NCI-H2107 (cell line): ENCODE measurements around the gene TSPAN5.

Experiments
- DNase-seq: peaks from one replicate; lab custom pipeline; 2025; lab: John Stamatoyannopoulos, UW

Gene TSPAN5

DNA sequence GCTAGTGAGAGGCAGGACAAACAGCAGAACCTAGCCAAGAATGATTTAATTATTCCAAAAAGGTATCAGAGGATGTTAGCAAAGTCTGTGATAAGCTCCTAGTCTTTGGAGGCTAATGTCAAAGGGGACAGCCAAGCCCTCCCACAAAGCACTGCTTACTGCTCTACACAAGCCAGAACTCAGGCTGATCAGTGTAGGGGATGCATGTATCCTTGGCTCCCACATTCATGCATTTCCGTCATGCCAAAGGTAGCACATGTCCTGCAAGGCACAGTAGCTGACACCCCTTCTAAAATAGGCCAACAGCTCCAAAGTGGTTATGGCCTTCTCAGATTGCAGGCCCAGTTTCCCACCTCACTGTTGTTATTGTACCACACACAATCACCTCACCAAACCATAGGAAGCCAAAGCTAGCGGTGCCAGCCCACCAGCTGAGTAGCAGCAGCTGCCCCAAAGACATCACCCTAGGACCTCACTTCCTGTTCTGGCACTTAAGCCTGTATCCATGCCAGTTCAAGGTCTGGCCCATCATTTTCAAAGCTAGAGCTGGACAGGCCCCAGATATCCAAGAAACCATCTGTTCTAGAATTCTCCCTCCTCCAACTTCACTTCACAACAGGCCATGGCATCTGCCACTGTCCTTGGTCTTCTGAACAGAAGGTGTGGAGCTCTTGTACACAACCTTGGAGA, 40.9 kb downstream of the TSPAN5 start:
- DNase-seq = no peak

- DNase-seq = no peak
These were observed 42.4 kb downstream of the TSPAN5 start for GRCh38 chr4:98615991-98616390.

DNA sequence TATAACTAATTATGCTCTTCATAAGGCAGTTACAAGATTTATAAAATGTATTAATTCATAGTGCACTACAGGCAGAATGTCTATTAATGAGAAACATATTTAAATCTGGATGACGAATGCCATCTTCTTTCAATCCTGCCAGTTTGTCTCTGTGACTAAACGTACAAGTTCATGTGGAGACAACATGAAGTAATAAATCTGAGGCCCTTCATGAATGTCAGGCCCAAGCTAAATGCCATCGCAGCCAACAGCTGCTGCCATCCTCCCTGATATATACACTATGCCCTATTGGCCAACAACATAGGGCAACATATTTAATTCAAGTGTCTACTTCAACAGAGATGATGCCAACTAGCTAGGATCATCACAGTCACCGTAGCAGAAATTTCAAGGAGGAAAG, 43.7 kb downstream of the TSPAN5 start:
- DNase-seq = no peak

DNA sequence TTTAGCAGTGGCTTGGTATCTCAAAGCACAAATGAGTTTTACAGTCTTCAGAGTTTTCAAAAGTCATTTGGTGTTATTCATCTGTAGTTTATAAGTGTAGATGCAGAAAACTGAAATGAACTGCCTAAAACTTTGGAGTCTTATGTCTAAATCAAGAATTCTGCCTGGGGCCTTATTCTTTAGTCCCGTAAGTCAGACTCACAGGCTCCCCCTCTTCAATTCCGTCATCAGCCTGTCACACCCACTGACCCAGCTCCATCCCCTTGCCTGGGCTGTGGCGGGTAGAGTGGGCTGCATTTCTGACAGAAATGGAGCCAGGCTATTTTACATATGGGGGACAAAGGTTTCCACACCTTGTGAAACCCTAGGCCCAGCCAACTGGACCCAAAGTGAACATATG, 44.3 kb downstream of the TSPAN5 start:
- no peak for DNase-seq

- no peak for DNase-seq
These were observed 44.8 kb downstream of the TSPAN5 start for GRCh38 chr4:98613453-98614075.

DNA sequence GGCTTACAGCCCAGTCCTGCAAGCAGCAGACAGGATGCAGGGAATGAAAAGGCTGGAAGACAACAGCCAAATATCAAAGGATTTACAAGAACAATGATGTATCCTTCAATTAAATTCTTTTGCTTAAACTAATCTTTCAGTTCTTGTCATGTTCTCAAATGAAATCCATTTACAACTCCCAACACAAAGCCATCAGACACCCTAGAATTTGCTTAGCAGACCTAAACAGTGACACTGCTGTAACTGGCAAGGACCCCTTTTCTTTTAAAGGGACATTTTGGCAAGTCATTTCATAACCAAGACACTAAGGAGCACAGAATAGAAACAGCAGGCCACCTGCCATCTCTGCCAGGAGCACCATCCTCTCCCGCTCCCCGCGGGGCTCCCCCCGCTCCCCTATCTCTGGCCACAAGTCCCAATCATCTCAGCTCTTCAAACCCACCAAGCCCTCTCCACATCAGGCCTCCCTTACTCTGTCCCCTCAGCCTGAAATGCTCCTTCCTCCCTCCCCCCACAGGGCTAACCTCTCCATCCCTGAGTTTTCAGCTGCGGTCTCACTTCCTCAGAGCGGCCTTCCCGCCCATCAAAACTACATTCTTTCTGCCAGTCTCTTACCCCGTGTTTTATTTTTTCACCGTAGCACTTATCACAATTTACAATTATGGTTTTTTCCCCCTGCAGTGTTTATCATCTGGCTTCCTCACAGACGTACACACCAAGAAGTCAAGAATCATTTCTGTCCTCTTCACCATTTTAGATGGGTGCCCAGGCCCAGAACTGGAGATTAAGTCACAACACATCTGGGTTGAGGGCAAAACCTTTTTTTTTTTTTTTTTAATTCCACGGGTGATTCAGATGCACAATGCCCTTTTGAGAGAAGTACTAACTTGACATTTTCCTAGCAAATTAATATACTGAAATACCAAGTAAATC, 45.8 kb downstream of the TSPAN5 start:
- DNase-seq = no peak

DNA sequence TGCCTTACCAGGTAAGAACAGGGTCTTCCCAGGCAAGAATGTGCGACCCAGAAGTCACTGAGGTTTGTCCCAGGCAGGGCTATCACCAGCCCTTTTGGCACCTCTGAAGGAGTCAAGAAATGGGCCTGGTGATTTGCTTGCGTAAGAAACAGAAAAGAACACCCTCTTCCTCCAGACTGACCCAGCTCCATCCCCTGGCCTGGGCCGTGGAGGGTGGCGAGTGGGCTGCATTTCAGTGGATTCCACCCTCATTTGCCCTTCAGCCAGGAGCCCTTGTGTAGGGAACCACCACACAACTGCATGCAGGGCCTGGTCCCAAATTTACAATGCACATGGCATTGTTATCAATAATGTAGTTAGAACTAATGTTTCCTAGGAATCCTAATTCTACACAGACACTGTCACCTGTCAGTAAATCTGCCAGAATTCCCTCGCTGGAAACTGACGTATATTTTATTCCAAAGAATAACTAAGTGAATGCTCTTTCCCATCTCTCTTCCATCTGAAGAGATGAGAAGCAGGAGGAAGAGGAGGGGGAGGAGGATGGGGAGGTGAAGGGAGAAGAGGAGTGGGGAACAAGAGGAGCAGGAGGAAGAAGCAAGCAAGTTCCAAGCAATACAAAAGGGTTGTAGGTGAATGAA, 46.6 kb downstream of the TSPAN5 start:
- no peak for DNase-seq

DNA sequence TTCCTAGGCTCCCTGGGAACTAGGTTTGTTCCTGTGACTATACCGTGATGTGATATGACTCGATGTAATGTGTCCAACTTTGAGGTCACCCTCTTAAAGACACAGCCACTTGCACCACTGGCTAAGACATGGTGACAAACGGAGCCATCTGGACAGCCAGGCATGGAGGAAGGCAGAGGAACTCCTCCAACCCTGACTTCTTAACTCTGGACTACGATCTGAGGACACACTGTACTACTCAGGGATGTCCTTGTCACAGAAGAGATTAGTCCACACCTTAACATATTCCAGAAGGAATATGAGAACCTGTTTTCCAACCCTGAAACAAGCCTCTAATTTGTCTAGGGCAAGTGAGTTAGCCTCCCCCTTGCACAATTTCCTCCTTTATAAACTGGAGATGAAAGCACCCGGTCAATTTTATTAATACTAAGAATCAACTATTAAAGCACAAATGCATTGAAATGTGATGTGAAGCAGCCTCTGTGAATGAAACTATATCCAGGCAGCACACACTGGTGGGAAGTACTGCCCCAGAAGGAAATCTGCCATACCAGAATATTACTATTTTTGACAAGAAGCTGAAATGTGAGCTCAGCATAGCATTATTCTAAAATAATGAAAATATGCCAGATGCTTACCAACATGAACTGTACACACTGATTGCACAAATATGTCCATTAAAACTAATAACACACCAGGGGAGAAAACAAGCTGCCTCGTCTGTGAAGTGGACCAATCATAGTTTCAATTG, 47.3 kb downstream of the TSPAN5 start:
- DNase-seq = no peak

DNA sequence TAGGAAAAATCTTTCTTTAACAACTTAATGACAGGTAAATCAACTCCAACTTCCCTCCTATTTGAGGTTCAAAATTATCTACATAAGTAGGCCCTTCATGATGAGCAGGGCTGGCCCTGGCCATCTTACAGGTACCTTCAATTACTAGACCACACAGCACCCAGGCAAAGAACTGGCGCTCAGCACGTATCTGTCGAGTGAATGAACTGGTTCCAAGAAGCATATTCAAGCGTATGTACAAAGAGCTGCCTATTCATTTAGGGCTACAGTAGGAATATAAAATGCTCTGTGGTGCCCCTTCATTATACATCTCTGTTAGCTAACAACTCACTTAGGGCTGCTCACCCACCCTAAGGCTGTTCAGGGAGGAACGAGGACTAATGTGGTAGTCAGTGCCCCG, 48.0 kb downstream of the TSPAN5 start:
- no peak for DNase-seq

DNA sequence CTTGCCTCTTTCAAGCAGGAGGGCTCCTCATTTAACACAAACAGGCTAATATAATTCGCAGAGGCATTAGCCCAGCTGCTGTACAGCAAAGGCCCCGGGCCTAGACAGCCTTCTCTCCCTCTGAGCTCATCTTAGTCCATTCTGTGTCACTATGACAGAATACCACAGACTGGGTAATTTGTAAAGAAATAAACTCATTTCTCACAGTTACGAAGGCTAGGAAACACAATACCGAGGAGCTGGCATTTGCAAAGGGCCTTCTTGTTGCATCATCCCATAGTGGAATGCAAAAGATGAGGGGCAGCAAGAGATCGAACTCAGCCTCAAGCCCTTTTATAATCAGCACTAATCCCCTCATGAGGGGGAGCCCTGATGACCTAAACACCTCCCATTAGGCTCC, 48.5 kb downstream of the TSPAN5 start:
- no peak for DNase-seq

GRCh38 chr4:98608356-98608755, 50.1 kb downstream of the TSPAN5 start:
- no peak for DNase-seq

DNA sequence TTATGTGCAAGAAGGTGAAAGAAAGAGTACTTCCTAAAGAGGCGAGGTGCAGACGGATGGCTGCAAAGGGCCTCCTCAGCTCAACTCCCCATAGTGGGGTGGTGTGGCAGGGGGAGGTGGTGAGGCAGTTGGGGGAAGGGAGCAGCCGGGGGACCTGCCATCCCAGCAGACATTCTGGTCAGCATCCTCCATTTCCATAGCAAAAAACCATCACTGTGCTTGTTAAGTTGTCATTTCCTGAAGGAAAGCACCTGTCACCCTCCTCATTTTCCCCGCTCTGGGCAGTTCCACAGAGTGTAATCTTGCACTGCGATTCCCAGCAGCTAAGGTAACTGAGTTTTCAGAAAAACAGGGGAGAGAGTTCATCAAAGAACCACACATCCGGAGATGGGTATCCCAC, 51.5 kb downstream of the TSPAN5 start:
- DNase-seq = no peak

- no peak for DNase-seq
These were observed 53.2 kb downstream of the TSPAN5 start for GRCh38 chr4:98605216-98605615.

- DNase-seq = no peak
These were observed 53.7 kb downstream of the TSPAN5 start for GRCh38 chr4:98604723-98605122.

GRCh38 chr4:98603683-98604521, 54.5 kb downstream of the TSPAN5 start:
- DNase-seq = no peak

- DNase-seq = no peak
These were observed 56.1 kb downstream of the TSPAN5 start for GRCh38 chr4:98602270-98602669.

GRCh38 chr4:98601708-98602107, 56.7 kb downstream of the TSPAN5 start:
- DNase-seq = no peak

DNA sequence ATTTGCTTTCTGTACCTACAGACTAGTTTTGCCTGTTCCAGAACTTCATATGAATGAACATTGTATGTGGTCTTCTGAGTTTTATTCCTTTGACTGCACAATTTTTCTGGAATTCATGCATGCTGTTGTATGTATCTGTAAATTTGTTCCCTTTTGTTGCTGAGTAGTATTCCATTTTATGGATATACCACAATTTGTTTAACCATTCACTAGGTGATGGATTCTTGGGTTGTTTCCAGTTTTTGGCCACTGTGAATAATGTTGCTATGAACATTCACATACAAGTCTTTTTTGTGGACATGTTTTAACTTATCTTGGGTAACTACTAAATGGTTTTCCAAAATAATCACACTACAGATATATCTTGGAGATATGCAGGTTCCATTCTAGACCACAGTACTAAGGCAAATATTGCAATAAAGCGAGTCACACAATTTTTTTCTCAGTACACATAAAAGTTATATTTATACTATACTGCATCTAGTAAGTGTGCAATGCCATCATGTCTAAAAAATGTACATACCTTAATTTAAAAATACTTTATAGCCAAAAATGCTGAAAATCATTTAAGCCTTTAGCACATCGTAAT, 58.7 kb downstream of the TSPAN5 start:
- DNase-seq = no peak

DNA sequence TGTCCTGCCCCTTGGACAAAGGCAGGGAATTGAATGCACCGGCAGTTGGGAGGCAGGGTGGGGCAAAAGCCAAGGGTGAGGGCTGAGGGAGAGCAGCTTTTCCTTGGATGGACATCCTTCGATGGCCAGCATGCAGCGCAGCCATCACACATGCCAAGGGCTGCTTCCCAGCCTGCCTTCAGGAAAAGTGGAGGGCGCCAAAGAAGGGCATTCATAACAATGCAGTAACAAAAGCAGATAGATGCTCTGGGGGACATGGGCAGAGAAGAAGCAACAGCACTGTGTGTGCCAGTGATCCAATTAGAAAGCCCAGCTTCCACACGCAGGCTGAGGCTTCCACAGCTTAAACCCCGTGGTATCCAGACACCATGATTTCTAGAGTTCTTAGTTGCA, 71.5 kb downstream of the TSPAN5 start:
- no peak for DNase-seq

GRCh38 chr4:98586291-98586961, 72.0 kb downstream of the TSPAN5 start:
- DNase-seq = no peak
